ENCODE measurements around the gene CHD2. TPM values are rescaled to one million over a fixed set of nuclear protein-coding genes. Genes with fewer than 3 reads are reported as not detected.
"Not testable (repeated sequence)": the region's sequence is repeated elsewhere in the genome, so short reads cannot be mapped to it uniquely, and the experiment has no call there.

Gene CHD2
- 10 to 100 TPM; 24.7 to 77.7 (median 36.9) TPM for polyA plus RNA-seq

- Mint-ChIP-seq H3K4me1 (peaks cover 59 to 83% of the 10 kb centered on the region in 2 donors), H3K27ac (peak within 1 kb of the TSS; percentile 92 to 99 (median 98)), H3K4me3 (peak within 1 kb of the TSS; percentile 90 to 100 (median 99)), H3K27me3 (ENCODE audit: low read depth in 3 of 3) (peaks cover 14 to 30% (median 26%) of the 10 kb centered on the region in 3 donors), H3K9me3 (no peaks in the 10 kb centered on the region), H3K36me3 (peaks cover 24 to 31% (median 30%) of the 10 kb centered on the region in 3 donors)
- peak; percentile 79 to 83 (median 82) for DNase-seq
Observed at GRCh38 chr15:92899948-92900730, at the start of gene CHD2. Gene CHD2, plus strand, starts transcription at chr15:92900324. Its CDS starts 914 bp downstream, at chr15:92901238.

- Mint-ChIP-seq H3K36me3 (no peaks in the 10 kb centered on the region), H3K4me3 (no peak overlapping the region), H3K4me1 (peaks cover 16 to 20% of the 10 kb centered on the region in 2 donors), H3K9me3 (peaks cover 0 to 4% (median 0%) of the 10 kb centered on the region in 6 donors), H3K27ac (no peak overlapping the region), H3K27me3 (ENCODE audit: low read depth in 3 of 3) (peaks cover 0 to 4% (median 2%) of the 10 kb centered on the region in 3 donors)
- no peak for DNase-seq
Observed at GRCh38 chr15:92853222-92853621, 46.9 kb upstream of the CHD2 start.

GRCh38 chr15:92861742-92862141 lies 38.4 kb upstream of the CHD2 start:
- Mint-ChIP-seq H3K36me3 (peaks cover 5 to 7% (median 5%) of the 10 kb centered on the region in 3 donors), H3K27me3 (ENCODE audit: low read depth in 3 of 3) (peaks cover 3% of the 10 kb centered on the region in 3 donors), H3K4me1 (no peaks in the 10 kb centered on the region)

GRCh38 chr15:92864127-92864814 lies 35.9 kb upstream of the CHD2 start:
- Mint-ChIP-seq H3K36me3 (peaks cover 5 to 7% (median 5%) of the 10 kb centered on the region in 3 donors), H3K4me3 (no peak overlapping the region), H3K9me3 (peaks cover 0 to 6% (median 0%) of the 10 kb centered on the region in 6 donors), H3K27ac (no peak overlapping the region), H3K4me1 (no peaks in the 10 kb centered on the region), H3K27me3 (ENCODE audit: low read depth in 3 of 3) (peaks cover 0 to 3% (median 3%) of the 10 kb centered on the region in 3 donors)
- DNase-seq, result no peak

More at GRCh38 chr15:92861742-92862141, 38.4 kb upstream of the CHD2 start:
- no peak for DNase-seq
- no peak overlapping the region for H3K4me3 Mint-ChIP-seq
- peaks cover 0 to 6% (median 0%) of the 10 kb centered on the region in 6 donors for H3K9me3 Mint-ChIP-seq
- H3K27ac Mint-ChIP-seq, result no peak overlapping the region

GRCh38 chr15:92869263-92869940 lies 30.7 kb upstream of the CHD2 start:
- DNase-seq, result no peak
- Mint-ChIP-seq H3K4me3 (no peak overlapping the region), H3K36me3 (peaks cover 0 to 3% (median 0%) of the 10 kb centered on the region in 3 donors), H3K9me3 (no peaks in the 10 kb centered on the region), H3K4me1 (no peaks in the 10 kb centered on the region), H3K27ac (no peak overlapping the region), H3K27me3 (ENCODE audit: low read depth in 3 of 3) (peaks cover 0 to 5% (median 1%) of the 10 kb centered on the region in 3 donors)

GRCh38 chr15:92870010-92870591 lies 30.0 kb upstream of the CHD2 start:
- Mint-ChIP-seq H3K36me3 (peaks cover 0 to 3% (median 0%) of the 10 kb centered on the region in 3 donors), H3K27ac (no peak overlapping the region), H3K4me1 (no peaks in the 10 kb centered on the region), H3K4me3 (no peak overlapping the region), H3K27me3 (ENCODE audit: low read depth in 3 of 3) (peaks cover 0 to 3% (median 1%) of the 10 kb centered on the region in 3 donors), H3K9me3 (no peaks in the 10 kb centered on the region)
- DNase-seq, result no peak

GRCh38 chr15:92872967-92873366 lies 27.2 kb upstream of the CHD2 start:
- H3K36me3 Mint-ChIP-seq; H3K4me3 Mint-ChIP-seq; H3K27me3 Mint-ChIP-seq (ENCODE audit: low read depth in 3 of 3); H3K27ac Mint-ChIP-seq; DNase-seq; H3K9me3 Mint-ChIP-seq; H3K4me1 Mint-ChIP-seq: not testable (repeated sequence)

- no peak for DNase-seq
- Mint-ChIP-seq H3K27me3 (ENCODE audit: low read depth in 3 of 3) (peaks cover 2 to 7% (median 3%) of the 10 kb centered on the region in 3 donors), H3K27ac (no peak overlapping the region), H3K36me3 (no peaks in the 10 kb centered on the region), H3K4me3 (no peak overlapping the region), H3K4me1 (peaks cover 23 to 25% of the 10 kb centered on the region in 2 donors), H3K9me3 (no peaks in the 10 kb centered on the region)
Observed at GRCh38 chr15:92877000-92877399, 23.1 kb upstream of the CHD2 start.

GRCh38 chr15:92877416-92877815 lies 22.7 kb upstream of the CHD2 start:
- H3K27me3 Mint-ChIP-seq (ENCODE audit: low read depth in 3 of 3), result peaks cover 6 to 12% (median 7%) of the 10 kb centered on the region in 3 donors

GRCh38 chr15:92878593-92879053 lies 21.5 kb upstream of the CHD2 start:
- Mint-ChIP-seq H3K27me3 (ENCODE audit: low read depth in 3 of 3) (peaks cover 11 to 17% (median 14%) of the 10 kb centered on the region in 3 donors), H3K9me3 (no peaks in the 10 kb centered on the region), H3K4me3 (no peak overlapping the region), H3K4me1 (peaks cover 26 to 29% of the 10 kb centered on the region in 2 donors), H3K36me3 (peaks cover 0 to 3% (median 0%) of the 10 kb centered on the region in 3 donors), H3K27ac (no peak overlapping the region)
- DNase-seq, result no peak

More at GRCh38 chr15:92877416-92877815, 22.7 kb upstream of the CHD2 start:
- Mint-ChIP-seq H3K4me1 (peaks cover 26 to 29% of the 10 kb centered on the region in 2 donors), H3K36me3 (no peaks in the 10 kb centered on the region), H3K4me3 (no peak overlapping the region), H3K9me3 (no peaks in the 10 kb centered on the region), H3K27ac (no peak overlapping the region)
- DNase-seq, result no peak

GRCh38 chr15:92879949-92880725 lies 20.0 kb upstream of the CHD2 start:
- Mint-ChIP-seq H3K9me3 (no peaks in the 10 kb centered on the region), H3K4me1 (peaks cover 32 to 41% of the 10 kb centered on the region in 2 donors), H3K27ac (peak overlapping the region; percentile 91 to 99 (median 98)), H3K36me3 (peaks cover 0 to 16% (median 10%) of the 10 kb centered on the region in 3 donors), H3K27me3 (ENCODE audit: low read depth in 3 of 3) (peaks cover 15 to 23% (median 20%) of the 10 kb centered on the region in 3 donors), H3K4me3 (peak overlapping the region; percentile 9 to 77 (median 57))
- no peak for DNase-seq

GRCh38 chr15:92880796-92881195 lies 19.3 kb upstream of the CHD2 start:
- peaks cover 39 to 48% of the 10 kb centered on the region in 2 donors for H3K4me1 Mint-ChIP-seq

More at GRCh38 chr15:92880796-92881195, 19.3 kb upstream of the CHD2 start:
- Mint-ChIP-seq H3K36me3 (peaks cover 0 to 16% (median 10%) of the 10 kb centered on the region in 3 donors), H3K27ac (peak overlapping the region; percentile 97 to 99 (median 98)), H3K4me3 (peak overlapping the region in 3 of 5 donors; percentile 24 to 95 (median 89)), H3K27me3 (ENCODE audit: low read depth in 3 of 3) (peaks cover 15 to 23% (median 20%) of the 10 kb centered on the region in 3 donors), H3K9me3 (no peaks in the 10 kb centered on the region)
- DNase-seq, result no peak
